Small intestine (tissue), 16 donors: ENCODE data around the gene C16orf86. TPM values are rescaled to one million over a fixed set of nuclear protein-coding genes. Genes with fewer than 3 reads are reported as not detected.

Source experiments
- DNase-seq, 2 donors: peaks; one replicate each; pipeline versions ENCODE4 v3.0.0 to v3.0.0-alpha.2; 2013
- FAIRE-seq: peaks from 2 replicates; lab custom pipeline; 2012; peaks lifted over from hg19 to GRCh38; lab: Jason Lieb, UNC
- H3K27ac ChIP-seq, 3 donors: one replicate each; pipeline ENCODE4 v1.5.1; 2013; ENCODE audit warnings: low read length in 2 of 3, mild to moderate bottlenecking in 2 of 3, control low read depth in 1 of 3, inconsistent platforms in 1 of 3, low read depth in 1 of 3, moderate library complexity in 1 of 3
- H3K27me3 ChIP-seq, 3 donors: one replicate each; pipeline ENCODE4 v1.6.1; 2013; ENCODE audit warnings: low read length in 3 of 3, inconsistent platforms in 1 of 3; ENCODE audit not compliant: control insufficient read depth in 3 of 3, insufficient read depth in 3 of 3
- H3K36me3 ChIP-seq, 3 donors: one replicate each; pipeline ENCODE4 v1.6.1; 2013; ENCODE audit warnings: low read length in 3 of 3, inconsistent platforms in 1 of 3, low read depth in 1 of 3, mild to moderate bottlenecking in 1 of 3, moderate library complexity in 1 of 3; ENCODE audit not compliant: control insufficient read depth in 3 of 3, insufficient read depth in 2 of 3
- H3K4me1 ChIP-seq, 3 donors: one replicate each; pipeline ENCODE4 v1.6.1; 2013; ENCODE audit warnings: low read length in 2 of 3, inconsistent platforms in 1 of 3, low read depth in 1 of 3, mild to moderate bottlenecking in 1 of 3, moderate library complexity in 1 of 3; ENCODE audit not compliant: control insufficient read depth in 3 of 3, insufficient read depth in 2 of 3
- H3K4me3 ChIP-seq, 3 donors: one replicate each; pipeline ENCODE4 v1.5.1; 2013; ENCODE audit warnings: low read length in 3 of 3, control low read depth in 1 of 3, inconsistent platforms in 1 of 3, low read depth in 1 of 3, mild to moderate bottlenecking in 1 of 3, moderate library complexity in 1 of 3
- H3K9me3 ChIP-seq, 2 donors: one replicate each; pipeline ENCODE4 v1.6.1; 2013; ENCODE audit warnings: low read depth in 1 of 2, low read length in 1 of 2; ENCODE audit not compliant: control insufficient read depth in 2 of 2, insufficient read depth in 1 of 2
- WGBS, 3 donors: extraction: QIAGEN DNeasy Blood & Tissue Kit; methylation state at CpG; one replicate each; pipeline ENCODE4 v1.1.7; 2013; 5-methylcytosine and 5-hydroxymethylcytosine counted together
- long read RNA-seq, 10 donors: transcript quantifications; one replicate each; lab custom pipeline, GENCODE V29; 2026
- polyA plus RNA-seq, 4 donors: library from polyadenylated mRNA; stranded (reverse) in 3 of 4; unstranded in 1 of 4; fragments of 200-250 nt in 3 of 4; fragments of 120-200 nt in 1 of 4; gene quantifications; one replicate each; pipeline versions ENCODE4 v1.2.1 to v1.2.3, GENCODE V29; 2013
- donor health status: healthy with polysubstance abuse.
- donor health status: control.
- donor health status: control.
- donor health status: Bipolar disorder and iron deficiency.
- donor health status: healthy.

The C16orf86 gene, protein sequence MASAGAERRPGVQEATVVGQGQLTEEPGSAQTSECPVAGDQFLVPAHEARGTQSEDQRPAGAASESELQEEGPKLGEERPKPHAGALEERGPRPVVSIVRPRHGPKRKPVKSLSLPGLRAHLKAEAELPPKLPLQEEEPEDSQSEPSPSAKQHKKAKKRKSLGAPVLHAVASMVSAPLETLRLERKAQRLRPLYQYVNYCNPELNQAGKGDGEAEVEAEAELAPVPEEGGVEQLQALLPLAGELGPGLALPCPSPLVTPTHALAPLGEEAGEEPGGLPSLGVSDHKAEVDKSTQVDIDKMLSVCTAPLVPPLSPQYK
- polyA plus RNA-seq, result 1 to 10 TPM in 3 of 4 donors, not detected in 1; 1.2 to 3.2 (median 1.9) TPM
- long read RNA-seq, donor 1, result 0 reads
- long read RNA-seq, donor 2, result 0 reads
- long read RNA-seq, donor 3, result 0 reads
- long read RNA-seq, donor 4, result 0 reads
- long read RNA-seq, donor 5, result 0 reads
- long read RNA-seq, donor 6, result 0 reads
- long read RNA-seq, donor 7, partial matches to known transcripts, result 0 of 1 reads
- long read RNA-seq, donor 7, other reads (novel, unspliced or antisense), result 0 of 1 reads
- long read RNA-seq, donor 8, result 0 reads
- long read RNA-seq, donor 9, result 0 reads
- long read RNA-seq, donor 10, partial matches to known transcripts, result 0 of 1 reads
- long read RNA-seq, donor 10, other reads (novel, unspliced or antisense), result 0 of 1 reads

DNA sequence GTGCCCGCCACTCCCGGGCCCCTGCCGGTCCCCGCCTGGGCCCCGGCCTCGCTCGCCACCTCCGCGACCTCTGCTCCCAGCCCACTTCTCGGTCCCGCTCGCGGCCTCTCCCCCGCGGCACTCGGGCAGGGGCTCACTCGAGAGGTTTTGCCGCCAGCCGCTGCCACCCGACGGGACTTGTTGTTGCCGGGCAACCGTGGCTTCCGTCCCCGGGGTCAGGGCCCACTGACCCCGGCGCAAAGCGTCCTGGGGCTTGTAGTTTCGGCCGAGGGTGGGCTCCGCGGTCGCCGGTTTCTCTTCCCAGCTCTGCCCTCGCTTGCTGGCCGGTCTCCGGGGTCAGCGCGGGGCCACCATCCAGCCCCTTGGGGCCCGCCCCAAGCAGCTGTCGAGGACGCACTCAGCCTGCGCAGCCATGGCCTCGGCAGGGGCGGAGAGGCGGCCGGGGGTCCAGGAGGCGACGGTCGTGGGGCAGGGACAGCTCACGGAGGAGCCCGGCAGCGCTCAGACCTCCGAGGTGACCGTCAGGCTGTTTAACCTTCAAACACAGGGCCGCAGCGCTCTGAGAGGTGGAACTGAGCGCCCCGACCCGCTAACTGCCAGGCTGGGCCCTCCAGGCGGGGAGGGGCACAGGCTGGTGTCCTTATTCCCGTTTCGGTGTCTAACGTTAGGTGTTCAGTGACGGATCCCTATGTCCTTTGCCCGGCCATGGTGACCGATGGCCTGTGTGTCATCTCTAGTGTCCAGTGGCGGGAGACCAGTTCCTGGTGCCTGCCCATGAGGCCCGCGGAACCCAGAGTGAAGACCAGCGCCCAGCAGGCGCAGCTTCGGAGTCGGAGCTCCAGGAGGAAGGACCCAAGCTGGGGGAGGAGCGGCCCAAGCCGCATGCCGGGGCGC lies at the start of gene C16orf86, which contains the start of gene ENKD1:
Gene C16orf86, plus strand, starts transcription at position 256 of the 894 bp plus-strand sequence. Its CDS starts 157 bp downstream, at position 413.
Gene ENKD1, minus strand, starts transcription at position 192 of the 894 bp plus-strand sequence. CDS start 308 bp downstream, outside the sequence.
- peaks cover 0 to 26% (median 0%) of the 10 kb centered on the region in 3 donors for H3K36me3 ChIP-seq
- H3K4me1 ChIP-seq, result peaks cover 0 to 18% (median 0%) of the 10 kb centered on the region in 3 donors
- H3K4me3 ChIP-seq, result peak within 1 kb of the TSS; percentile 42 to 71 (median 59)
- no peaks in the 10 kb centered on the region for H3K9me3 ChIP-seq
- DNase-seq, result peak; percentile 75 to 81
- FAIRE-seq, result no peak
- peaks cover 0 to 12% (median 0%) of the 10 kb centered on the region in 3 donors for H3K27me3 ChIP-seq
- H3K27ac ChIP-seq, result peak within 1 kb of the TSS; percentile 2 to 82 (median 46)
- 7 to 16% (median 15%) methylated on average over 64 to 78 of the region's 78 CpGs for WGBS, 3 donors

DNA sequence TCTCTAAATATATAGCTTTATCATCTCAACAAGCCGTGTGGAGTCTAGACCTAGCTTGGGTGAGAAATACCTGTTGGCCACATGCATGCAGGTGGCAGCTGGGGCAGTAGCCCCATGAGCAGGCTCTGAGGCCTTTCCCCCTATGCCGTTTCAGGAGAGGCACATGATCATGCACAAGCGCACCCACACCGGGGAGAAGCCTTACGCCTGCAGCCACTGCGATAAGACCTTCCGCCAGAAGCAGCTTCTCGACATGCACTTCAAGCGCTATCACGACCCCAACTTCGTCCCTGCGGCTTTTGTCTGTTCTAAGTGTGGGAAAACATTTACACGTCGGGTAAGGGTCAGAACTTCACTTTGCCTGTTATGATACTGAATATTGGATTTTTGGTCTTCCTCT lies 38.4 kb upstream of the C16orf86 start:
- Histone ChIP-seq H3K36me3 (peaks cover 29 to 73% (median 32%) of the 10 kb centered on the region in 3 donors), H3K4me3 (no peak overlapping the region), H3K9me3 (no peaks in the 10 kb centered on the region), H3K27ac (no peak overlapping the region), H3K27me3 (no peaks in the 10 kb centered on the region), H3K4me1 (no peaks in the 10 kb centered on the region)
- FAIRE-seq, result no peak
- 96% methylated on average over 14 of the region's 14 CpGs for WGBS, 3 donors
- DNase-seq, result no peak

GRCh38 chr16:67632415-67633172 lies 34.0 kb upstream of the C16orf86 start:
- DNase-seq (no peak), FAIRE-seq (no peak)
- no peaks in the 10 kb centered on the region for H3K9me3 ChIP-seq
- H3K36me3 ChIP-seq, result peaks cover 22 to 70% (median 29%) of the 10 kb centered on the region in 3 donors
- H3K4me1 ChIP-seq, result no peaks in the 10 kb centered on the region
- H3K4me3 ChIP-seq, result no peak overlapping the region
- 71 to 78% (median 77%) methylated on average over 7 of the region's 7 CpGs for WGBS, 3 donors
- H3K27me3 ChIP-seq, result no peaks in the 10 kb centered on the region
- no peak overlapping the region for H3K27ac ChIP-seq

GRCh38 chr16:67636713-67637112 lies 29.9 kb upstream of the C16orf86 start:
- DNase-seq (no peak), FAIRE-seq (no peak)
- Histone ChIP-seq H3K27me3 (no peaks in the 10 kb centered on the region), H3K4me1 (no peaks in the 10 kb centered on the region), H3K27ac (no peak overlapping the region), H3K4me3 (no peak overlapping the region), H3K36me3 (peaks cover 20 to 54% (median 28%) of the 10 kb centered on the region in 3 donors), H3K9me3 (no peaks in the 10 kb centered on the region)
- 93 to 95% (median 95%) methylated on average over 8 of the region's 8 CpGs for WGBS, 3 donors

GRCh38 chr16:67637625-67638024 lies 29.0 kb upstream of the C16orf86 start:
- no peaks in the 10 kb centered on the region for H3K9me3 ChIP-seq
- no peak overlapping the region for H3K27ac ChIP-seq
- no peak for FAIRE-seq
- 93 to 97% (median 94%) methylated on average over 12 of the region's 12 CpGs for WGBS, 3 donors
- no peaks in the 10 kb centered on the region for H3K27me3 ChIP-seq
- peaks cover 13 to 47% (median 19%) of the 10 kb centered on the region in 3 donors for H3K36me3 ChIP-seq
- DNase-seq, result no peak
- no peak overlapping the region for H3K4me3 ChIP-seq
- H3K4me1 ChIP-seq, result no peaks in the 10 kb centered on the region

DNA sequence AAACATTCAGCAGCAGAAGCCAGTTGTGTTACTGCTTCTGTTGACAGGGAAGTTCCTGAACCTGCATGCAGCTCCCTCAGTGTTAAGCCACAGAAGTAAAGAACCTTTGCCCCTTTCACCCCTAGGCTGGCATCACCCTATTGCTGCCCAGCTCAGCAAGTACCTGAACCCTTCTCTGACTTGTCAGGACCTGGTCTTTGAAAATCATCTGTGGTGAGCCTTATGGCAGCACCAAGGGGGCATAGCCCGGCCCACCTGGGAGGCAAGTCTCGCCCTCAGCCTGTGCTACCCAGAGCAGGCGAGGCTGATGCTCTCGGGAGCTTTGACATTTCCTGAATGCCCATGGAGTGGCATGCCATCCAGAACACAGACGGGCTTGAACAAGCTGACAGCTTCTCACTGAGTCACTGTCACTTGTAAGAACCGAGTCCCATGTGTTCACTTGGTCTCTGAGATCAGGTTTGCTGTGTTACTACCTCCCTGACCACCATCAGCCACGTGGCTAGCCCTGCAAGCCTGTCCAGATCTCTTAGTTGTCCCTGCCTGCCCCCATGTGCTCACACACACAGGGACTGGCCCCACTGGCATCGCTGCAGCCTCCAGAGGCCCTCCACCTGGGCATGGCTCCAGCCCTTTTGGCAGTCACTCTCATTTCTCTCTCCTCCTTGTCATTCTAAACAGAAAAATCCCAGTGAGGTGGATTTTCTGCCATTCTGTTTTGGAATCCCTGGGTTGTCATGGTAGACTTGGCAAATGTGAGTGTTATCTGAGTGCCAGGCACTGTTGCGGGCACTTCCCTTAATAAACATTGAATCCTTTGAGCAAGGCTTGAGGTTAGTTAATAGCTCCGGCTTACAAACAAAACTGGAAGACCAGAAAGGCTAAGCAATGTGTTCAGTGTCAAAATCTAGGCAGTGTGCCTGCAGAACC lies 24.6 kb upstream of the C16orf86 start:
- WGBS, 3 donors, result 28 to 64% (median 43%) methylated on average over 10 of the region's 10 CpGs
- FAIRE-seq, result no peak
- peak in 1 of 2 donors; percentile 42 for DNase-seq
- Histone ChIP-seq H3K4me3 (no peak overlapping the region), H3K9me3 (no peaks in the 10 kb centered on the region), H3K4me1 (no peaks in the 10 kb centered on the region), H3K36me3 (peaks cover 7 to 20% (median 9%) of the 10 kb centered on the region in 3 donors), H3K27ac (no peak overlapping the region), H3K27me3 (peaks cover 0 to 32% (median 6%) of the 10 kb centered on the region in 3 donors)

- Histone ChIP-seq H3K9me3 (no peaks in the 10 kb centered on the region), H3K36me3 (peaks cover 0 to 5% (median 1%) of the 10 kb centered on the region in 3 donors), H3K4me1 (no peaks in the 10 kb centered on the region), H3K27ac (no peak overlapping the region), H3K27me3 (peaks cover 4 to 51% (median 6%) of the 10 kb centered on the region in 3 donors), H3K4me3 (no peak overlapping the region)
- no peak for DNase-seq
- FAIRE-seq, result no peak
- WGBS, 3 donors, result 81 to 87% (median 83%) methylated on average over 8 to 9 of the region's 9 CpGs
Measured at GRCh38 chr16:67644038-67644437, 22.6 kb upstream of the C16orf86 start.
